Superior temporal gyrus (tissue), 1 donor: ENCODE results near the gene SLC39A7.

Experiments
- DNase-seq: peaks from one replicate; pipeline ENCODE4 v3.0.0-alpha.2; 2016; ENCODE audit errors: extremely low spot score

The SLC39A7 gene

GRCh38 chr6:33200219-33201146 is at the start of gene SLC39A7, which contains the start of gene RXRB:
Gene SLC39A7 (plus strand): TSS chr6:33200867. CDS start chr6:33201246, 379 bp downstream.
Gene RXRB (minus strand): TSS chr6:33200665. CDS start chr6:33200476, 189 bp downstream.
- peak; percentile 99 for DNase-seq

GRCh38 chr6:33151050-33151449 is 49.6 kb upstream of the SLC39A7 start:
- DNase-seq = no peak

GRCh38 chr6:33154349-33154748 is 46.3 kb upstream of the SLC39A7 start:
- no peak for DNase-seq

- DNase-seq = no peak
Observed at GRCh38 chr6:33156561-33156960, 44.1 kb upstream of the SLC39A7 start.

- no peak for DNase-seq
Observed at GRCh38 chr6:33156964-33157363, 43.7 kb upstream of the SLC39A7 start.

GRCh38 chr6:33160096-33160495 is 40.6 kb upstream of the SLC39A7 start:
- no peak for DNase-seq

GRCh38 chr6:33160728-33161344 is 39.8 kb upstream of the SLC39A7 start:
- no peak for DNase-seq

GRCh38 chr6:33161354-33162331 is 39.0 kb upstream of the SLC39A7 start:
- DNase-seq = peak; percentile 64

GRCh38 chr6:33163540-33163939 is 37.1 kb upstream of the SLC39A7 start:
- DNase-seq = no peak

GRCh38 chr6:33164176-33164575 is 36.5 kb upstream of the SLC39A7 start:
- DNase-seq = no peak

GRCh38 chr6:33164665-33165373 is 35.8 kb upstream of the SLC39A7 start:
- DNase-seq = no peak

GRCh38 chr6:33165581-33166258 is 34.9 kb upstream of the SLC39A7 start:
- no peak for DNase-seq

- DNase-seq = no peak
Observed at GRCh38 chr6:33166363-33166762, 34.3 kb upstream of the SLC39A7 start.

GRCh38 chr6:33166811-33167210 is 33.9 kb upstream of the SLC39A7 start:
- no peak for DNase-seq

GRCh38 chr6:33167374-33168283 is 33.0 kb upstream of the SLC39A7 start:
- no peak for DNase-seq

GRCh38 chr6:33168284-33168601 is 32.4 kb upstream of the SLC39A7 start:
- no peak for DNase-seq

GRCh38 chr6:33168639-33169038 is 32.0 kb upstream of the SLC39A7 start:
- DNase-seq = no peak

- DNase-seq = no peak
Observed at GRCh38 chr6:33169291-33170175, 31.1 kb upstream of the SLC39A7 start.
